ENCODE measurements around the gene NACC1. TPM values are rescaled to one million over a fixed set of nuclear protein-coding genes. Genes with fewer than 3 reads are reported as not detected.

NACC1 gene
- total and polyA plus RNA-seq, 2 donors (not counting 3 experiments of a cell fraction or from before 2014, with no cell fraction given), result 97.6 to 120 TPM

DNA sequence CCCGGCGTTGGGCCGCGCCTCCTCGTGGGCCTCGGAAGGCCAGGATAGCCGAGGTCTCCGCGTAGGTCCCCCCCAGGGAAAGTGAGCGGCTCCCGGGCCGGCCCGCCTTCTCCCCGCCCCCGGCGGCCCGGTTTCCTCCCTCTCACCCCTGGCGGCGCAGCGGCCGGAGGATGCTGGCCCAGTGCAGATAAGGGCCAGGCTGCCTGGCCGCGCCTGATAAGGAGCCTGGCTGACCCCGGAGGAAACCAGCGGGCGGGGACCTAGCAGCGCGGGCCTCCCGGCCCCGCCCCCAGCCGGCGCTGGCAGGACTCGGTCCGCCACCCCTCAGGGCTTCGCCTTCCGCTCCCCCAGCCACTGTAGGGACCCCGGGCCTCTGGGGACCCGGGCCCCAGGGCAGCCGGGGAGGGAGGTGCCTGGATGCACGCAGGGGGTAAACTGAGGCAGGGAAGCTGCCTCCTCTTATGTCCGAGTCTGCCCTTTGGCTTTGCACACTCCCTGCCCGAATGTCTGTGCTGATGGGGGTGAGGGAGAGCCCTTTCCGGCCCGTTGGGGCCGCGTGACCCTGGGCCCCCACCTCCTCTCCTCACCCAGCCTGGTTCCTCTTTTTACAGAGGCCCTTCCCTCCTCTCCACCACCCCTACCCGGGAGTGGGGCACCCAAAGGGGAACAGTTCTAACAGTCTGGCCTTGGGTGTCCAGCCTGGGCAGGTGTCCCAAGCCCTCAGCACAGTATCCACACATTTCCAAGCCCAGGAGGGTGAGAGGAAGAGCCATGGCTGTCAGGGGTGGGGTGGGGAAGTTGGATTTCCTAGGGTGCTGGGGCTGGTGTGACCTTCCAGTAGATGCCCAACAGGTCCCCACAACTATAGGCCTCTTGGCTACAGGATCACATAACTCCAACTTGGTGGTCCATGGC lies 15.1 kb upstream of the NACC1 start, which contains the start of gene LYL1:
TSS of gene LYL1 (minus strand) at position 193 of the 915 bp plus-strand sequence. CDS start 1,687 bp downstream, outside the sequence.
- no TSS peak for BruUV-seq (replicated peaks)
- POLR2A ChIA-PET, result interaction anchor here (1.2 to 3.2 kb wide), 2 partner anchors 9 to 15 kb away, joined by 3 to 6 read pairs; partner anchors contain the start of gene NACC1
- intact Hi-C loops (cut with micrococcal nuclease), result loop anchor here (1.0 to 5.0 kb wide), 5 partner anchors 13 to 904 kb away; partner anchors contain the start of genes RFX1 and TRMT1

More for the DNA sequence above, 15.1 kb upstream of the NACC1 start, which contains the start of gene LYL1:
- Histone ChIP-seq H4K20me1 (replicated peaks; ENCODE audit: control insufficient read depth, extremely low read depth, insufficient read depth, low read length) (no peaks in the 10 kb centered on the region), H3K79me2 (ENCODE audit: control insufficient read depth, insufficient read depth, low read length) (peaks cover 30% of the 10 kb centered on the region), H3K27me3 (ENCODE audit: control insufficient read depth in 2 of 2, insufficient read depth in 2 of 2, low read length in 2 of 2) (no peaks in the 10 kb centered on the region), H3K4me1 (ENCODE audit: control insufficient read depth, extremely low read depth, insufficient read depth, low read length) (peaks cover 48% of the 10 kb centered on the region), H3K9me1 (replicated peaks; ENCODE audit: control insufficient read depth, extremely low read depth, insufficient read depth, low read length) (no peaks in the 10 kb centered on the region), H2AFZ (ENCODE audit: low read depth, low read length) (no peak within 1 kb of the TSS), H3K4me2 (ENCODE audit: insufficient read depth, low read length) (peak within 1 kb of the TSS; percentile 96), H3K9ac (replicated peaks; ENCODE audit: extremely low read depth, insufficient read depth, low read length) (peak within 1 kb of the TSS; percentile 96), H3K9me3 (replicated peaks; ENCODE audit: control insufficient read depth, insufficient read depth, low read length) (no peaks in the 10 kb centered on the region), H3K27ac (ENCODE audit: insufficient read depth, low read depth, low read length) (peak within 1 kb of the TSS; percentile 99), H3K4me3 (replicated peaks in 1 of 3; ENCODE audit: insufficient read depth in 1 of 3, low read depth in 1 of 3, low read length in 3 of 3) (peak within 1 kb of the TSS; percentile 63 to 95 (median 85)), H3K36me3 (ENCODE audit: control insufficient read depth in 2 of 2, extremely low read depth in 1 of 2, insufficient read depth in 2 of 2, low read length in 2 of 2) (peaks cover 3 to 8% of the 10 kb centered on the region in 2 experiments)
- TF ChIP-seq JUN (IDR thresholded peaks at IDR 0.05; ENCODE audit: borderline replicate concordance, insufficient read depth, insufficient read length, low read depth), result no peak
- no peak for TF ChIP-seq FOS (IDR thresholded peaks at IDR 0.05; ENCODE audit: borderline replicate concordance, insufficient read depth, low read length)
- TF ChIP-seq MYC (IDR thresholded peaks at IDR 0.05; ENCODE audit: low read depth, low read length), result no peak
- TF ChIP-seq EZH2 (IDR thresholded peaks at IDR 0.05; ENCODE audit: borderline replicate concordance, low read depth, low read length, severe bottlenecking), result no peak
- TF ChIP-seq POLR2AphosphoS5 (IDR thresholded peaks at IDR 0.05; ENCODE audit: insufficient read depth, low read depth, low read length), result peak; percentile 100
- TF ChIP-seq, protein P1, sequence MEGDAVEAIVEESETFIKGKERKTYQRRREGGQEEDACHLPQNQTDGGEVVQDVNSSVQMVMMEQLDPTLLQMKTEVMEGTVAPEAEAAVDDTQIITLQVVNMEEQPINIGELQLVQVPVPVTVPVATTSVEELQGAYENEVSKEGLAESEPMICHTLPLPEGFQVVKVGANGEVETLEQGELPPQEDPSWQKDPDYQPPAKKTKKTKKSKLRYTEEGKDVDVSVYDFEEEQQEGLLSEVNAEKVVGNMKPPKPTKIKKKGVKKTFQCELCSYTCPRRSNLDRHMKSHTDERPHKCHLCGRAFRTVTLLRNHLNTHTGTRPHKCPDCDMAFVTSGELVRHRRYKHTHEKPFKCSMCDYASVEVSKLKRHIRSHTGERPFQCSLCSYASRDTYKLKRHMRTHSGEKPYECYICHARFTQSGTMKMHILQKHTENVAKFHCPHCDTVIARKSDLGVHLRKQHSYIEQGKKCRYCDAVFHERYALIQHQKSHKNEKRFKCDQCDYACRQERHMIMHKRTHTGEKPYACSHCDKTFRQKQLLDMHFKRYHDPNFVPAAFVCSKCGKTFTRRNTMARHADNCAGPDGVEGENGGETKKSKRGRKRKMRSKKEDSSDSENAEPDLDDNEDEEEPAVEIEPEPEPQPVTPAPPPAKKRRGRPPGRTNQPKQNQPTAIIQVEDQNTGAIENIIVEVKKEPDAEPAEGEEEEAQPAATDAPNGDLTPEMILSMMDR (IDR thresholded peaks at IDR 0.05; ENCODE audit: extremely low read depth in 1 of 2, insufficient read depth in 1 of 2, low read depth in 1 of 2, low read length in 2 of 2), result no peak
- TF ChIP-seq, protein P2, sequence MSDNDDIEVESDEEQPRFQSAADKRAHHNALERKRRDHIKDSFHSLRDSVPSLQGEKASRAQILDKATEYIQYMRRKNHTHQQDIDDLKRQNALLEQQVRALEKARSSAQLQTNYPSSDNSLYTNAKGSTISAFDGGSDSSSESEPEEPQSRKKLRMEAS (IDR thresholded peaks at IDR 0.05; ENCODE audit: insufficient read depth, insufficient read length), result peak; percentile 43
- TF ChIP-seq GATA2 (IDR thresholded peaks at IDR 0.05; ENCODE audit: insufficient read depth, insufficient read length, low read depth, low read length), result peak; percentile 99
- peak; percentile 92 for TF ChIP-seq POLR2A (IDR thresholded peaks at IDR 0.05; ENCODE audit: low read depth, low read length)
- peak; percentile 98 for DNase-seq (ENCODE audit: low read depth, low spot score)
- dilution Hi-C loops (cut with MboI; ENCODE audit: extremely low pct_ligation_motif_present, low sequenced_read_pairs), result no loop called here
- peak; percentile 96 for FAIRE-seq
- CTCF ChIA-PET, result interaction anchor here (3.2 to 3.6 kb wide), 2 partner anchors 13 to 125 kb away, joined by 22 to 24 read pairs; partner anchors contain the start of genes NACC1 and TRMT1
